ENCODE results near the gene CCDC88C.

Gene CCDC88C

DNA sequence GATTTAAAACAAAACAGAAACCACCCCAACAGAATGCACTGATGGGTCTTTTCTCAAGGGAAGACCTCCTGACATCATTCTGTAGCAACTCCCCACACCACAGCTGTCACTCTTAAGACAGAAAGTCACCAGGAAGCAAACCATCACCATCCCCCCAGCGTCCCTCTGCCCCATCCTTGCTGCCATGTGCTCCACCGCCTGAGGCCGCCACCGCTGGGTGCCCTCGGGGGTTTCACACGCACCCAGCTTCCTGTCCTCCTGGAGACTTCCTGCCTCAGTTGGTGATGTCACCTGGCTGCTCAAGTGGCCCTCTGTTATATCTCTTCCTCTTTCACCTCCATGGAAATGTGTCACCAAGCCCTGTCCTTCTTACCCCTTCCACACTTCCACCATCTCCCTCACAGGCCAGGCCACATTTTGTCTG, 101.8 kb downstream of the CCDC88C start:
- no peaks in the 10 kb centered on the region for H3K27me3 Mint-ChIP-seq
- H3K4me1 Mint-ChIP-seq (ENCODE audit: low read depth), result peaks cover 33% of the 10 kb centered on the region
- no peaks in the 10 kb centered on the region for H3K9me3 Mint-ChIP-seq
- intact Hi-C loops (cut with micrococcal nuclease), result no loop called here
- H3K27ac Mint-ChIP-seq, result peak overlapping the region; percentile 70
- peaks cover 38% of the 10 kb centered on the region for H3K36me3 Mint-ChIP-seq (ENCODE audit: low read depth)
- no peak overlapping the region for H3K4me3 Mint-ChIP-seq

DNA sequence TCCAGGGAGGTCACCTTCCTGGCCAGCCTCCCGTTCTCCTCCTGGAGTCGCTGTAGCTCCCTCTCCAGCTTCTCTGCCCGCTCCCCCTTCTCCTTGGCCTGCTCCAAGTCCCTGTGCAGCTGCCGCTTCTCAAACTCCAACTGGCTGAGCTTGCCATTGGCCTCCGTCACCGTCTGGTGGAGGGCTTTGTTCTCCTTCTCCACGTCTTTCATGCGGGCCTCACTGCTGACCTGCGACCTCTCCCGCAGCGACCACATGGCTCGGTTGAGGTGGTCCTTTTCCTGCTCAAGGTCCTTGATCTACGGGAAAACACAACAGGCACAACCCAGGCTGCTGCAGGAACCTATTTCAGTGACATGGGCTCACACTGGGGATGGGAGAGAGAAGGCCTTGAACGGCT, 103.8 kb downstream of the CCDC88C start:
- peaks cover 35% of the 10 kb centered on the region for H3K36me3 Mint-ChIP-seq (ENCODE audit: low read depth)
- no peak overlapping the region for H3K4me3 Mint-ChIP-seq
- intact Hi-C loops (cut with micrococcal nuclease), result no loop called here
- no peak overlapping the region for H3K27ac Mint-ChIP-seq
- H3K27me3 Mint-ChIP-seq, result no peaks in the 10 kb centered on the region
- H3K9me3 Mint-ChIP-seq, result no peaks in the 10 kb centered on the region
- peaks cover 37% of the 10 kb centered on the region for H3K4me1 Mint-ChIP-seq (ENCODE audit: low read depth)

DNA sequence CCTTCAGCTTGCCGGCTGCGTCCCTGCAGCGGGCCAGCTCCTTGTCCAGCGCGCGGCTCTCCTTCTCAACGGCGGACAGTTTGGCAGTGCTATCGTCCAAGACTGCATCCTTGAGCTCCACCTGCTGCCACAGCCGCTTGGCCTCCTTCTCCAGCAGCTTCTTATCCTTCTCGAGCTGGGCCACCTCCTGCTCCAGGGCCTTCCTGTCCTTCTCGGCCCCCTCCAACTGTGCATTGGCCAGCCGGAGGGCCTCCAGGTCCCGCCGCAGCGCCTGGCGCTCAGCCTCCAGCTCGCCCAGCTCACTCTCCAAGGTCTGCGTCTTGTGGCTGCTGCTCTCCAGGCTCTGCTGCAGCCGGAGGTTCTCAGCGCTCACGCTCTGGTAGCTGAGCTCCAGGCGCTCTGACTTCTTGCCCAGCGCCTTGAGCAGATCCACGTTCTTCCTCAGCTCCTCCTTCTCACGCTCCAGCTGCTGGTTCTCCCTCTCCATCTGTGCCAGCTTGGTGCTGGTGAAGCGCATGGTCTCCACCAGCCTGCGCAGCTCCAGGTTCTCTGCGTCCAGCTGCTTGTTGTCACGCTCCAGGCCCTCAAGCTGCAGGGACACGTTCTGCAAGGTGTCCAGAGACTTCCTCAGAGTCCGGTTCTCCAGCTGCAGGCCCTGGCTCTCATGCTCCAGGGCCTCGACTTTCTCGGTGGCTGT, 104.3 kb downstream of the CCDC88C start:
- intact Hi-C loops (cut with micrococcal nuclease), result no loop called here
- H3K4me1 Mint-ChIP-seq (ENCODE audit: low read depth), result peaks cover 40% of the 10 kb centered on the region
- no peak overlapping the region for H3K27ac Mint-ChIP-seq

GRCh38 chr14:91311284-91311662, 106.3 kb downstream of the CCDC88C start:
- Mint-ChIP-seq H3K9me3 (no peaks in the 10 kb centered on the region), H3K36me3 (ENCODE audit: low read depth) (peaks cover 60% of the 10 kb centered on the region), H3K27ac (peak overlapping the region; percentile 47), H3K4me3 (no peak overlapping the region), H3K4me1 (ENCODE audit: low read depth) (peaks cover 26% of the 10 kb centered on the region), H3K27me3 (no peaks in the 10 kb centered on the region)
- intact Hi-C loops (cut with micrococcal nuclease), result no loop called here

More for the DNA sequence above, 104.3 kb downstream of the CCDC88C start:
- no peak overlapping the region for H3K4me3 Mint-ChIP-seq
- no peaks in the 10 kb centered on the region for H3K9me3 Mint-ChIP-seq
- peaks cover 41% of the 10 kb centered on the region for H3K36me3 Mint-ChIP-seq (ENCODE audit: low read depth)
- no peaks in the 10 kb centered on the region for H3K27me3 Mint-ChIP-seq

- Mint-ChIP-seq H3K27ac (peak overlapping the region; percentile 47), H3K9me3 (no peaks in the 10 kb centered on the region), H3K36me3 (ENCODE audit: low read depth) (peaks cover 59% of the 10 kb centered on the region), H3K4me1 (ENCODE audit: low read depth) (peaks cover 20% of the 10 kb centered on the region), H3K27me3 (no peaks in the 10 kb centered on the region), H3K4me3 (no peak overlapping the region)
- intact Hi-C loops (cut with micrococcal nuclease), result no loop called here
These were observed 106.9 kb downstream of the CCDC88C start for GRCh38 chr14:91310606-91311283.

DNA sequence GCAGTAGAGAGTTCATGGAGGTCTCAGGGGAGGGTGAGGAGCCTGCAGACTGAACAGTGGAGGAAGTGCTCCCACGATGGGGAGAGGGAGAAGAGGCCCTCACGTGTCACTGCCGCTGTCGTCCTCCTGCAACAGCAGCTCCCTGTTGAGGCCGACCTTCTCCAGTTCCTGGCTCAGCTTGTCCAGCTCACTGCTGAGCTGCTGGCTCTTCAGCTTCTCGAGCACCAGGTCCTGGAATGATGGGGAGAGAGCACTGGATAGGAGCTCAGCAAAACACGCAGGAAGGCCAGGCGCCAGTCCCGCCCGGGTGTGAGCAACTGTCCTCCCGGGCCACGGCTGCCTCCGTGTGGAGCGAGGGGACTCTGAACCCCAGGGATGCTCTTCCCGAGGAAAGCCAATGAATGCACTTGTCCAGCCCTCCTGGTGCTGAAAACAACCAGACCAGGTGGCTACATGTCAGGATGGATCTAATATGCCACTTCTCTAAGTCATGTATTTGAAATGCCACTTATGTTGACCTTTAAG, 107.8 kb downstream of the CCDC88C start:
- no peak overlapping the region for H3K4me3 Mint-ChIP-seq
- H3K4me1 Mint-ChIP-seq (ENCODE audit: low read depth), result peaks cover 16% of the 10 kb centered on the region
- no peaks in the 10 kb centered on the region for H3K9me3 Mint-ChIP-seq
- H3K27me3 Mint-ChIP-seq, result no peaks in the 10 kb centered on the region
- peaks cover 65% of the 10 kb centered on the region for H3K36me3 Mint-ChIP-seq (ENCODE audit: low read depth)
- intact Hi-C loops (cut with micrococcal nuclease), result no loop called here
- no peak overlapping the region for H3K27ac Mint-ChIP-seq

DNA sequence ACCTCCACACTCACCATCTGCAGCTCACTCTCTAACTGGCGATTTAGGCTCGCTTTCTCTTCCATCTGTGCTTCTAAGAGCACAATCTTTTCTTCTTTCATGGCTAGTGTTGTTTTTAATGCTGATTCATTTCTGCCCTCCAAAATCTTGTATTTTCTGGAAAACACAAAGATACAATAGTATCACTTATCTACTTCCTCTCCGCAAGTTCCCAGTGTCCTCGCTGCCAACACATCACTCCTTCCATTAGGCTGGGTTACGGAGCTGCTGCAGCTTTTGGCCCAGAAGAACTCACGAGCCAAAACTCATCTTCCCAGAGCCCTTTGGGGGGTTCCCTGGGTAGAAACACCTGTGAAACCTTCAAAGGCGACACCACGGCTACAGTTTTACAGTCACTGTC, 109.3 kb downstream of the CCDC88C start:
- peaks cover 16% of the 10 kb centered on the region for H3K4me1 Mint-ChIP-seq (ENCODE audit: low read depth)
- peaks cover 59% of the 10 kb centered on the region for H3K36me3 Mint-ChIP-seq (ENCODE audit: low read depth)
- no peak overlapping the region for H3K27ac Mint-ChIP-seq
- H3K27me3 Mint-ChIP-seq, result no peaks in the 10 kb centered on the region
- no peaks in the 10 kb centered on the region for H3K9me3 Mint-ChIP-seq
- no peak overlapping the region for H3K4me3 Mint-ChIP-seq
- intact Hi-C loops (cut with micrococcal nuclease), result no loop called here

DNA sequence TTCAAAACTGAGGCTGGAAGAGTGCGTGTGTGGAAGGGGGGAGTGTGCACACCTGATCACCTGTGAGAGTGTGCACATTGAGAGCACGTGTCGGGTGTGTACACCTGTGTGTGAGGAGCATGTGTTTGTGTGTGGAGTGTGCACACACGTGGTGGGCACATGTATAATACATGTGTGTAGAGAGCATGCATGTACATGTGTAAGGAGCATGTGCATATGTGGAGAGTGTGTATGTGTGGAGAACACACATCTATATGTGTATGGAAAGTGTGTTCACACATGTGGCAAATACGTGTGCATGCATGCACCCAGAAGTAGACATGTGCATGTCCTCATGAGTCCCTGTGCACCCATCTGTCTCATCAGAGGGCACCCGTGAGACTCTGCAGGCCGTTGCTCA, 110.0 kb downstream of the CCDC88C start:
- H3K27me3 Mint-ChIP-seq, result no peaks in the 10 kb centered on the region
- H3K36me3 Mint-ChIP-seq (ENCODE audit: low read depth), result peaks cover 58% of the 10 kb centered on the region
- no peak overlapping the region for H3K27ac Mint-ChIP-seq
- H3K4me3 Mint-ChIP-seq, result no peak overlapping the region
- H3K4me1 Mint-ChIP-seq (ENCODE audit: low read depth), result peaks cover 16% of the 10 kb centered on the region
- intact Hi-C loops (cut with micrococcal nuclease), result no loop called here
- no peaks in the 10 kb centered on the region for H3K9me3 Mint-ChIP-seq

GRCh38 chr14:91307046-91307445, 110.6 kb downstream of the CCDC88C start:
- peak overlapping the region; percentile 2 for H3K27ac Mint-ChIP-seq
- no peak overlapping the region for H3K4me3 Mint-ChIP-seq
- H3K9me3 Mint-ChIP-seq, result no peaks in the 10 kb centered on the region
- H3K27me3 Mint-ChIP-seq, result no peaks in the 10 kb centered on the region
- H3K4me1 Mint-ChIP-seq (ENCODE audit: low read depth), result peaks cover 16% of the 10 kb centered on the region
- peaks cover 64% of the 10 kb centered on the region for H3K36me3 Mint-ChIP-seq (ENCODE audit: low read depth)
- intact Hi-C loops (cut with micrococcal nuclease), result no loop called here

GRCh38 chr14:91306547-91306946, 111.1 kb downstream of the CCDC88C start:
- intact Hi-C loops (cut with micrococcal nuclease), result no loop called here
- H3K36me3 Mint-ChIP-seq (ENCODE audit: low read depth), result peaks cover 69% of the 10 kb centered on the region
- H3K27me3 Mint-ChIP-seq, result no peaks in the 10 kb centered on the region
- H3K27ac Mint-ChIP-seq, result peak overlapping the region; percentile 2
- peaks cover 15% of the 10 kb centered on the region for H3K4me1 Mint-ChIP-seq (ENCODE audit: low read depth)
- H3K4me3 Mint-ChIP-seq, result no peak overlapping the region
- no peaks in the 10 kb centered on the region for H3K9me3 Mint-ChIP-seq

DNA sequence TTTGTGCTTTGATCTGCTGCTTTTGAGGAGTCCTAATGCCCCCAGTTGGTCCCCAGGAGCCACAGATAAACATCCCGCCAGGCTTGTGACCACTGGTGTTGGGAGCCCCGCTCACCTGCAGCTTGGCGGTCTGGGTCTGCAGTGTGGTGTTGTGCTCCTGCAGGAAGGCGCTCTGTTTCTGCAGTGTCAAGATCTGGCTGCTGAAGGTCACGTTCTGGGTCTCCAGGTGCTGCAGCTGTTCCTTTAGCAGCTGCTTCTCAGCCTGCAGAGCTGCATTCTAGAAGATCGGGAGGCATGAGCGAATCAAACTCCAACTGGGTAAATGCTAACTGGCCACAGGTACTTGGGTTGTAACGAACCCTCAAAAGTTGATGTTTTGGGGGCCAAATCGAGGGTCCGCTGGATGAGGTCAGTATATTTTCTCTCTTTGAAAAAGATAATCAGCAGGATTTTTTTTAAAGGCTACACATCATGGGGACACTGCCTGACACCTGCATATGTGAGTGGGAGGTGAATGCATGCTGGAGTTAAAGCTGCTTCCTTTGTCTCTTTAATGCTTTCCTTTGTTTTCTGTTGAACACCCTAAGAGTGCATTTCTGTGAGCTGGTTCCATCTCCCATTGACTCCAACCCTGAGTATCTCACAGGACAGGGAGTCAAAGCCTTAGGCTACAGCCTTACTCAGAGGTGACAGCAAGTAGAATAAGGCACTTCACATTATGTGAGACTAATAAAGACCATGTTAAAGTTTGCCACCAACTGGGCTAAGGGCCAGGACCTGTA, 111.8 kb downstream of the CCDC88C start:
- Mint-ChIP-seq H3K27me3 (no peaks in the 10 kb centered on the region), H3K4me3 (no peak overlapping the region), H3K27ac (no peak overlapping the region), H3K36me3 (ENCODE audit: low read depth) (peaks cover 76% of the 10 kb centered on the region), H3K4me1 (ENCODE audit: low read depth) (peaks cover 8% of the 10 kb centered on the region), H3K9me3 (no peaks in the 10 kb centered on the region)
- intact Hi-C loops (cut with micrococcal nuclease), result no loop called here

DNA sequence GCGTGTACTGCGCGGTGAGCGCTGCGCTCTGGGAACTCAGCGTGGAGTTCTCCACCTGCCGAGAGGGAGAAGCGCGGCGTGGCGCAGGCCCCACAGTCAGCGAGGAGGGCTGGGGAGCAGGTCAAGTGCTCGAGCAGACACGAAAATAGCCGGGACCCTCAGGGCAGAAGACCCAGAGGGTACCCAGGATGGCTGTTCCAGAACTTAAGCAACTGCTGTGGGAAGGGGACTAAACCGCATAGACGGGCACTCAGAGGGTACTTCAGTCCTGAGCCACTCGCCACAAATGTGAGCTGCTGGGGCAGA, 113.7 kb downstream of the CCDC88C start:
- H3K36me3 Mint-ChIP-seq (ENCODE audit: low read depth), result peaks cover 87% of the 10 kb centered on the region
- intact Hi-C loops (cut with micrococcal nuclease), result no loop called here

DNA sequence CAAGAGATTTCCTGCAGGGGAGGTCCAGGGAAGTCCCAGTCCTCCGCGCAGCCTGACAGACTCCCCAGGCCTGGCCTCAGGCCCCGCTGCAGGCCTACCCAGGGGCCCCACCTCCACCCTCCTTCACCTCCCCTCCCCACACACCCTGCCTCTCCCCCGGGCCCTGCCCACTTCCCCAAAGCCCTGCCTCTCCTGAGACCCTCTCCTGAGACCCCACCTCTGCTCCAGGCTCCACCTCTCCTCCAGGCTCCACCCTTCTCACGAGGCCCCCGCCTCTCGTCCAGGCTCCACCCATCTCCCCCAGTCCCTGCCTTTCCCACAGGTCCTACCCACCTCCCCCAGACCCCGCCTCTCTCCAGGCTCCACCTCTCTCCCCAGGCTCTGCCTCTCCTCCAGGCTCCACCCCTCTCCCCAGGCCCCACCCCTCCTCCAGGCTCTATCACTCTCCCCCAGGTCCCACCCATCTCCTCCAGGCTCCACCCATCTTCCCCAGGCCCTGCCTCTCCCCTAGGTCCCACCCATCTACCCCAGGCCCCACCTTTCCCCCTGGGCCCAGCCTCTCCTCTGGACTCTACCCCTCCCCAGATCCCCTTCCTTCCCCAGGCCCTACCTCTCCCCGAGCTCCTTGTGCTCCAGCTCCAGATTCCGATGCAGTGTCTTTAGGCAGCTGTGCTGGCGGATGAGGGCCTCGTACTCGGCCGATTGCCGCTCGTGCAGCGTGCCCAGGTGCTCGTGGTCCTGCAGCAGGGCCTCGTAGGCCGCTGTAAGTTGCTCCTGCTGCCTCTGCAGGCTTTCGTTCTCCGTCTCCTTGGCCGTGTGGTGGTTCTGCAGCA, 114.3 kb downstream of the CCDC88C start:
- Mint-ChIP-seq H3K27ac (no peak overlapping the region), H3K4me1 (ENCODE audit: low read depth) (peaks cover 2% of the 10 kb centered on the region), H3K9me3 (no peaks in the 10 kb centered on the region), H3K36me3 (ENCODE audit: low read depth) (peaks cover 86% of the 10 kb centered on the region), H3K4me3 (no peak overlapping the region), H3K27me3 (no peaks in the 10 kb centered on the region)
- intact Hi-C loops (cut with micrococcal nuclease), result no loop called here

More for the DNA sequence above, 113.7 kb downstream of the CCDC88C start:
- Mint-ChIP-seq H3K4me3 (no peak overlapping the region), H3K27ac (no peak overlapping the region), H3K9me3 (no peaks in the 10 kb centered on the region), H3K4me1 (ENCODE audit: low read depth) (peaks cover 4% of the 10 kb centered on the region), H3K27me3 (no peaks in the 10 kb centered on the region)

Measured in dendritic cell treated with granulocyte-macrophage colony-stimulating factor and Interleukin-4, amounts not matched to agents 40 ng/mL and 50 ng/mL, for 4 days (primary cell).